Measurements from ENCODE around the gene SMC4. TPM values are rescaled to one million over a fixed set of nuclear protein-coding genes. Genes with fewer than 3 reads are reported as not detected.
"Not testable (repeated sequence)": the region's sequence is repeated elsewhere in the genome, so short reads cannot be mapped to it uniquely, and the experiment has no call there.

Gene SMC4
- total and polyA plus RNA-seq, 2 donors: 119 to 129 TPM

GRCh38 chr3:160447544-160447943, 48.1 kb downstream of the SMC4 start:
- H3K27me3 ChIP-seq (ENCODE audit: control insufficient read depth in 2 of 2, insufficient read depth in 1 of 2, low read length in 1 of 2): no peaks in the 10 kb centered on the region
- 90% methylated on average over 3 of the region's 3 CpGs for WGBS
- peaks cover 14 to 29% of the 10 kb centered on the region in 2 donors for H3K36me3 ChIP-seq (ENCODE audit: control insufficient read depth in 2 of 2, insufficient read depth in 2 of 2, low read length in 1 of 2)
- peaks cover 0 to 6% of the 10 kb centered on the region in 2 donors for H3K9me3 ChIP-seq (ENCODE audit: control insufficient read depth in 2 of 2, insufficient read depth in 1 of 2, low read length in 1 of 2)
- H3K4me3 ChIP-seq (ENCODE audit: low read length in 2 of 2): peak overlapping the region in 1 of 2 donors; percentile 6
- peaks cover 8 to 16% of the 10 kb centered on the region in 2 donors for H3K4me1 ChIP-seq (ENCODE audit: control insufficient read depth in 2 of 2, insufficient read depth in 2 of 2, low read length in 2 of 2)
- no peak overlapping the region for H3K27ac ChIP-seq (ENCODE audit: low read depth in 1 of 2, low read length in 1 of 2)
- no peak for DNase-seq (ENCODE audit: low read depth in 6 of 9, low spot score in 9 of 9)

GRCh38 chr3:160448845-160449635, 49.6 kb downstream of the SMC4 start:
- H3K9me3 ChIP-seq (ENCODE audit: control insufficient read depth in 2 of 2, insufficient read depth in 1 of 2, low read length in 1 of 2): peaks cover 0 to 6% of the 10 kb centered on the region in 2 donors
- 1% methylated on average over 26 of the region's 26 CpGs for WGBS

GRCh38 chr3:160449636-160450598, 50.5 kb downstream of the SMC4 start, which contains the start of gene TRIM59:
TSS of gene TRIM59 (minus strand) at chr3:160449786. CDS start at chr3:160439183, 10,603 bp downstream.
- Histone ChIP-seq H3K4me3 (ENCODE audit: low read length in 2 of 2) (peak within 1 kb of the TSS; percentile 82 to 83), H3K27me3 (ENCODE audit: control insufficient read depth in 2 of 2, insufficient read depth in 1 of 2, low read length in 1 of 2) (no peaks in the 10 kb centered on the region), H3K36me3 (ENCODE audit: control insufficient read depth in 2 of 2, insufficient read depth in 2 of 2, low read length in 1 of 2) (peaks cover 10 to 13% of the 10 kb centered on the region in 2 donors), H3K9me3 (ENCODE audit: control insufficient read depth in 2 of 2, insufficient read depth in 1 of 2, low read length in 1 of 2) (peaks cover 0 to 6% of the 10 kb centered on the region in 2 donors), H3K4me1 (ENCODE audit: control insufficient read depth in 2 of 2, insufficient read depth in 2 of 2, low read length in 2 of 2) (peaks cover 8 to 16% of the 10 kb centered on the region in 2 donors), H3K27ac (ENCODE audit: low read depth in 1 of 2, low read length in 1 of 2) (peak within 1 kb of the TSS; percentile 95 to 96)
- DNase-seq (ENCODE audit: low read depth in 6 of 9, low spot score in 9 of 9): peak; percentile 93 to 98 (median 95)
- WGBS: 21% methylated on average over 71 of the region's 71 CpGs

More at GRCh38 chr3:160448845-160449635, 49.6 kb downstream of the SMC4 start:
- peak overlapping the region; percentile 95 to 96 for H3K27ac ChIP-seq (ENCODE audit: low read depth in 1 of 2, low read length in 1 of 2)
- peak; percentile 6 to 76 (median 29) for DNase-seq (ENCODE audit: low read depth in 6 of 9, low spot score in 9 of 9)
- peaks cover 14 to 19% of the 10 kb centered on the region in 2 donors for H3K36me3 ChIP-seq (ENCODE audit: control insufficient read depth in 2 of 2, insufficient read depth in 2 of 2, low read length in 1 of 2)
- H3K27me3 ChIP-seq (ENCODE audit: control insufficient read depth in 2 of 2, insufficient read depth in 1 of 2, low read length in 1 of 2): no peaks in the 10 kb centered on the region
- peak overlapping the region; percentile 82 to 83 for H3K4me3 ChIP-seq (ENCODE audit: low read length in 2 of 2)
- peaks cover 8 to 16% of the 10 kb centered on the region in 2 donors for H3K4me1 ChIP-seq (ENCODE audit: control insufficient read depth in 2 of 2, insufficient read depth in 2 of 2, low read length in 2 of 2)

GRCh38 chr3:160450846-160451245, 51.4 kb downstream of the SMC4 start:
- 94% methylated on average over 3 of the region's 3 CpGs for WGBS
- H3K27ac ChIP-seq (ENCODE audit: low read depth in 1 of 2, low read length in 1 of 2): no peak overlapping the region
- H3K4me3 ChIP-seq (ENCODE audit: low read length in 2 of 2): peak overlapping the region in 1 of 2 donors; percentile 83
- no peaks in the 10 kb centered on the region for H3K27me3 ChIP-seq (ENCODE audit: control insufficient read depth in 2 of 2, insufficient read depth in 1 of 2, low read length in 1 of 2)
- H3K4me1 ChIP-seq (ENCODE audit: control insufficient read depth in 2 of 2, insufficient read depth in 2 of 2, low read length in 2 of 2): peaks cover 8 to 16% of the 10 kb centered on the region in 2 donors
- peaks cover 0 to 6% of the 10 kb centered on the region in 2 donors for H3K9me3 ChIP-seq (ENCODE audit: control insufficient read depth in 2 of 2, insufficient read depth in 1 of 2, low read length in 1 of 2)
- peaks cover 4 to 7% of the 10 kb centered on the region in 2 donors for H3K36me3 ChIP-seq (ENCODE audit: control insufficient read depth in 2 of 2, insufficient read depth in 2 of 2, low read length in 1 of 2)
- DNase-seq (ENCODE audit: low read depth in 6 of 9, low spot score in 9 of 9): no peak

- peaks cover 8 to 14% of the 10 kb centered on the region in 2 donors for H3K4me1 ChIP-seq (ENCODE audit: control insufficient read depth in 2 of 2, insufficient read depth in 2 of 2, low read length in 2 of 2)
- peaks cover 0 to 6% of the 10 kb centered on the region in 2 donors for H3K9me3 ChIP-seq (ENCODE audit: control insufficient read depth in 2 of 2, insufficient read depth in 1 of 2, low read length in 1 of 2)
- no peak overlapping the region for H3K27ac ChIP-seq (ENCODE audit: low read depth in 1 of 2, low read length in 1 of 2)
- WGBS: 92% methylated on average over 4 of the region's 4 CpGs
- no peak overlapping the region for H3K4me3 ChIP-seq (ENCODE audit: low read length in 2 of 2)
- H3K36me3 ChIP-seq (ENCODE audit: control insufficient read depth in 2 of 2, insufficient read depth in 2 of 2, low read length in 1 of 2): peaks cover 2% of the 10 kb centered on the region in 2 donors
- DNase-seq (ENCODE audit: low read depth in 6 of 9, low spot score in 9 of 9): no peak
- H3K27me3 ChIP-seq (ENCODE audit: control insufficient read depth in 2 of 2, insufficient read depth in 1 of 2, low read length in 1 of 2): no peaks in the 10 kb centered on the region
Measured at GRCh38 chr3:160451602-160452001, 52.2 kb downstream of the SMC4 start.

GRCh38 chr3:160452251-160452650, 52.8 kb downstream of the SMC4 start:
- not testable (repeated sequence) for H3K27ac ChIP-seq (ENCODE audit: low read depth in 1 of 2, low read length in 1 of 2); H3K4me3 ChIP-seq (ENCODE audit: low read length in 2 of 2); H3K9me3 ChIP-seq (ENCODE audit: control insufficient read depth in 2 of 2, insufficient read depth in 1 of 2, low read length in 1 of 2); H3K36me3 ChIP-seq (ENCODE audit: control insufficient read depth in 2 of 2, insufficient read depth in 2 of 2, low read length in 1 of 2); H3K27me3 ChIP-seq (ENCODE audit: control insufficient read depth in 2 of 2, insufficient read depth in 1 of 2, low read length in 1 of 2); DNase-seq (ENCODE audit: low read depth in 6 of 9, low spot score in 9 of 9)
- peaks cover 8 to 12% of the 10 kb centered on the region in 2 donors for H3K4me1 ChIP-seq (ENCODE audit: control insufficient read depth in 2 of 2, insufficient read depth in 2 of 2, low read length in 2 of 2)
- WGBS: 94% methylated on average over 19 of the region's 19 CpGs

GRCh38 chr3:160454995-160455394, 55.5 kb downstream of the SMC4 start:
- 91% methylated on average over 1 of the region's 1 CpG for WGBS
- no peak overlapping the region for H3K4me3 ChIP-seq (ENCODE audit: low read length in 2 of 2)
- H3K27ac ChIP-seq (ENCODE audit: low read depth in 1 of 2, low read length in 1 of 2): no peak overlapping the region
- H3K27me3 ChIP-seq (ENCODE audit: control insufficient read depth in 2 of 2, insufficient read depth in 1 of 2, low read length in 1 of 2): no peaks in the 10 kb centered on the region
- peaks cover 0 to 6% of the 10 kb centered on the region in 2 donors for H3K9me3 ChIP-seq (ENCODE audit: control insufficient read depth in 2 of 2, insufficient read depth in 1 of 2, low read length in 1 of 2)
- peaks cover 5 to 7% of the 10 kb centered on the region in 2 donors for H3K4me1 ChIP-seq (ENCODE audit: control insufficient read depth in 2 of 2, insufficient read depth in 2 of 2, low read length in 2 of 2)
- no peak for DNase-seq (ENCODE audit: low read depth in 6 of 9, low spot score in 9 of 9)
- H3K36me3 ChIP-seq (ENCODE audit: control insufficient read depth in 2 of 2, insufficient read depth in 2 of 2, low read length in 1 of 2): no peaks in the 10 kb centered on the region

GRCh38 chr3:160455846-160456245, 56.4 kb downstream of the SMC4 start:
- no peak for DNase-seq (ENCODE audit: low read depth in 6 of 9, low spot score in 9 of 9)
- Histone ChIP-seq H3K4me1 (ENCODE audit: control insufficient read depth in 2 of 2, insufficient read depth in 2 of 2, low read length in 2 of 2) (no peaks in the 10 kb centered on the region), H3K36me3 (ENCODE audit: control insufficient read depth in 2 of 2, insufficient read depth in 2 of 2, low read length in 1 of 2) (no peaks in the 10 kb centered on the region), H3K9me3 (ENCODE audit: control insufficient read depth in 2 of 2, insufficient read depth in 1 of 2, low read length in 1 of 2) (peaks cover 0 to 5% of the 10 kb centered on the region in 2 donors), H3K4me3 (ENCODE audit: low read length in 2 of 2) (no peak overlapping the region), H3K27me3 (ENCODE audit: control insufficient read depth in 2 of 2, insufficient read depth in 1 of 2, low read length in 1 of 2) (no peaks in the 10 kb centered on the region), H3K27ac (ENCODE audit: low read depth in 1 of 2, low read length in 1 of 2) (no peak overlapping the region)
- 97% methylated on average over 3 of the region's 3 CpGs for WGBS
